HepG2 (cell line): ENCODE results near the gene RGS11. TPM values are rescaled to one million over a fixed set of nuclear protein-coding genes. Genes with fewer than 3 reads are reported as not detected.

Source experiments
- BCL6 ChIP-seq: IDR thresholded peaks from 2 replicates; pipeline ENCODE4 v1.6.1; 2016; ENCODE audit warnings: missing genetic modification reagents, missing compliant biosample characterization
- ELF3 ChIP-seq: IDR thresholded peaks from 2 replicates; pipeline ENCODE4 v1.6.1; 2016; ENCODE audit warnings: missing genetic modification reagents, missing compliant biosample characterization
- GABPA ChIP-seq, 2 experiments: IDR thresholded peaks; 2 replicates each; pipeline ENCODE4 v1.6.1; 2011 to 2016; ENCODE audit warnings: low read depth in 2 of 2, low read length in 1 of 2, missing biosample characterization in 1 of 2, missing genetic modification characterization in 1 of 2
- KDM5B ChIP-seq: sonication (generic); formaldehyde crosslinking; IDR thresholded peaks from 2 replicates; pipeline ENCODE4 v1.4.0; 2020; ENCODE audit warnings: missing genetic modification reagents, mild to moderate bottlenecking, borderline replicate concordance
- KLF15 ChIP-seq: sonication (generic); formaldehyde crosslinking; IDR thresholded peaks from 2 replicates; pipeline ENCODE4 v1.8.1; 2023; ENCODE audit warnings: borderline replicate concordance, mild to moderate bottlenecking, inconsistent platforms, missing genetic modification reagents, mixed read lengths
- MLX ChIP-seq: IDR thresholded peaks from 2 replicates; pipeline ENCODE4 v1.6.1; 2016
- MNT ChIP-seq: fragments of 450-650 bp; IDR thresholded peaks from 2 replicates; pipeline ENCODE4 v1.6.1; 2016
- MYNN ChIP-seq: sonication (generic); formaldehyde crosslinking; IDR thresholded peaks from 2 replicates; pipeline ENCODE4 v1.4.0; 2020; ENCODE audit warnings: mild to moderate bottlenecking, low read depth, missing genetic modification reagents
- NFRKB ChIP-seq: fragments of 450-650 bp; IDR thresholded peaks from 2 replicates; pipeline ENCODE4 v1.6.1; 2017
- SRF ChIP-seq: IDR thresholded peaks from 2 replicates; pipeline ENCODE4 v1.6.1; 2011; ENCODE audit warnings: mild to moderate bottlenecking, low read depth, low read length, moderate library complexity
- TOE1 ChIP-seq: sonication (generic); formaldehyde crosslinking; IDR thresholded peaks from 2 replicates; pipeline ENCODE4 v1.4.0; 2020; ENCODE audit warnings: mild to moderate bottlenecking, missing genetic modification reagents
- UBTF ChIP-seq: sonication (generic); formaldehyde crosslinking; IDR thresholded peaks from 2 replicates; pipeline ENCODE4 v1.4.0; 2020; ENCODE audit warnings: mild to moderate bottlenecking, missing genetic modification reagents
- USF2 ChIP-seq, 2 experiments: sonication (generic) in 1 of 2; formaldehyde crosslinking in 1 of 2; IDR thresholded peaks; 2 replicates each; pipeline versions ENCODE4 v1.5.1 to v1.6.1; 2011 to 2020; ENCODE audit warnings: borderline replicate concordance in 1 of 2, low read depth in 1 of 2, low read length in 1 of 2, mild to moderate bottlenecking in 1 of 2, missing genetic modification reagents in 1 of 2, moderate library complexity in 1 of 2
- ZNF225 ChIP-seq: sonication (generic); formaldehyde crosslinking; IDR thresholded peaks from 2 replicates; pipeline ENCODE4 v1.4.0; 2020; ENCODE audit warnings: mild to moderate bottlenecking, missing genetic modification reagents
- ZNF263 ChIP-seq: sonication (generic); formaldehyde crosslinking; IDR thresholded peaks from 2 replicates; pipeline ENCODE4 v1.4.0; 2020; ENCODE audit warnings: missing genetic modification reagents
- ZNF296 ChIP-seq: sonication (generic); formaldehyde crosslinking; conservative IDR thresholded peaks from 2 replicates; pipeline ENCODE4 v1.5.0; 2020; ENCODE audit warnings: mild to moderate bottlenecking, missing genetic modification reagents
- ZNF430 ChIP-seq: sonication (generic); formaldehyde crosslinking; IDR thresholded peaks from 2 replicates; pipeline ENCODE4 v1.9.0; 2021; ENCODE audit warnings: mild to moderate bottlenecking, missing genetic modification reagents
- ZNF557 ChIP-seq: sonication (generic); formaldehyde crosslinking; IDR thresholded peaks from 2 replicates; pipeline ENCODE4 v1.4.0; 2020; ENCODE audit warnings: missing genetic modification reagents
- ZNF564 ChIP-seq: sonication (generic); formaldehyde crosslinking; IDR thresholded peaks from 2 replicates; pipeline ENCODE4 v1.8.1; 2023; ENCODE audit warnings: mild to moderate bottlenecking, missing genetic modification reagents
- ZNF619 ChIP-seq: sonication (generic); formaldehyde crosslinking; IDR thresholded peaks from 2 replicates; pipeline ENCODE4 v1.4.0; 2020; ENCODE audit warnings: mild to moderate bottlenecking, missing genetic modification reagents
- ZNF773 ChIP-seq: sonication (generic); formaldehyde crosslinking; IDR thresholded peaks from 2 replicates; pipeline ENCODE4 v1.4.0; 2020; ENCODE audit warnings: missing genetic modification reagents, borderline replicate concordance
- polyA plus RNA-seq, 8 experiments: library from polyadenylated mRNA; depleted of rRNA in 3 of 8; stranded (reverse) in 7 of 8; unstranded in 1 of 8; fragments of >200 nt; fragmentation: Illumina TruSeq in 4 of 8; extraction: Trizol in 4 of 8; gene quantifications; 2 replicates each; pipeline versions ENCODE4 v1.2.1 to v1.2.3, GENCODE V29; 2011 to 2016; ENCODE audit warnings: low read depth in 4 of 8, missing spikeins in 1 of 8, mixed read lengths in 1 of 8; ENCODE audit not compliant: insufficient read depth in 1 of 8
- total RNA-seq, 5 experiments: library from RNA; depleted of rRNA; stranded (reverse); fragments of >200 nt; fragmentation: Illumina TruSeq; extraction: Trizol; gene quantifications; 2 replicates each; pipeline ENCODE4 v1.2.3, GENCODE V29; 2016; ENCODE audit warnings: low read depth in 1 of 5

RGS11 gene
- total and polyA plus RNA-seq, 2 of the 13 experiments (the other 11 are each of a cell fraction or from before 2014, with no cell fraction given), result 0.11 TPM; not detected in 1

- TF ChIP-seq MLX (CRISPR knock-in tag) (peak; percentile 72), ZNF296 (no peak), NFRKB (no peak), TOE1 (peak; percentile 78; the same call in 1 of the 2 replicates), ZNF225 (CRISPR knock-in tag) (peak; percentile 98), ZNF430 (CRISPR knock-in tag) (peak; percentile 96; the same call in 1 of the 2 replicates), MYNN (CRISPR knock-in tag) (peak; percentile 72; the same call in 1 of the 2 replicates), UBTF (CRISPR knock-in tag) (peak; percentile 85), GABPA (IDR thresholded peaks at IDR 0.05; ENCODE audit: low read depth, low read length) (peak; percentile 91), GABPA (CRISPR knock-in tag; IDR thresholded peaks at IDR 0.05; ENCODE audit: low read depth) (peak; percentile 95), KLF15 (CRISPR knock-in tag) (peak; percentile 80; the same call in 1 of the 2 replicates), ELF3 (peak; percentile 91), SRF (no peak), ZNF773 (CRISPR knock-in tag) (no peak; the same call in none of the 2 replicates), KDM5B (CRISPR knock-in tag) (peak; percentile 98), USF2 (IDR thresholded peaks at IDR 0.05; ENCODE audit: low read depth, low read length) (no peak), USF2 (CRISPR knock-in tag; IDR thresholded peaks at IDR 0.05; ENCODE audit: borderline replicate concordance) (peak; percentile 45; the same call in 1 of the 2 replicates), ZNF619 (CRISPR knock-in tag) (peak; percentile 99), ZNF263 (peak; percentile 76), BCL6 (CRISPR knock-in tag) (peak; percentile 64), ZNF557 (CRISPR knock-in tag) (peak; percentile 84; the same call in 1 of the 2 replicates), MNT (no peak), ZNF564 (CRISPR knock-in tag) (peak; percentile 86; the same call in 1 of the 2 replicates)
Observed at GRCh38 chr16:228852-229730, 46.7 kb downstream of the RGS11 start, which contains the start of gene LUC7L (continued).
